ENCODE measurements around the gene PSMD1.
"Not testable (repeated sequence)": the region's sequence is repeated elsewhere in the genome, so short reads cannot be mapped to it uniquely, and the experiment has no call there.

The PSMD1 gene

DNA sequence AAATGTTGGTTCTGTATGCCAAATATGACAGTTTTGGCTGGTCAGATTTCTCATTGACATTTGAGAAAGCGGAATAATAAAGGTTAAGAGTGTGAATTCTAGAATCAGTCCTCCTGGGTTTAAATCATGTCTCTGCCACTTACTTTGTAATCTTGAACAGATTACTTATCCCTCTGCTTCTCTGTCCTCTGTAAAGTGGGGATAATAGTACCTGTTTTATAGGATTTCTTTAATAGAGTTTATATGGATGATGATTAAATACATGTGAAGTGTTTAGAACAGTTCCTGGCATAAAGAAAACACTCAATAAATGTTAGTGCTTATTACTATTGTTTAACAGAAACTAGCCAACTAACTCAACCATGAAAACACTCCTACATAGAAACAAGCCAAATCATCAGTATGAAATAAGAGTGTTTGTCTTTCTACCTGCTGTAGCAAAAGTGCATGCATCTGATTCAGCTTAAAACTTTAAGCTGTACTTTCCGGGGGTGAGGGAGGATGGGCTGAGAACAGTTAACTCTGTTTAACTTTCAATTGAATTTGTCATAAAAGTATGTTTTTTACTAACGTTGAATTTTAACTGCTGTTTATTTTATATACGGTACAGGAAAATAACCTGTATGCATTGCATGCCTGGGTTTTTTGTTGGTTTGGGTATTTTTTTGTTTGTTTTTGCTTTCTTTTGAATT is 61.4 kb downstream of the PSMD1 start:
- DNase-seq: no peak

DNA sequence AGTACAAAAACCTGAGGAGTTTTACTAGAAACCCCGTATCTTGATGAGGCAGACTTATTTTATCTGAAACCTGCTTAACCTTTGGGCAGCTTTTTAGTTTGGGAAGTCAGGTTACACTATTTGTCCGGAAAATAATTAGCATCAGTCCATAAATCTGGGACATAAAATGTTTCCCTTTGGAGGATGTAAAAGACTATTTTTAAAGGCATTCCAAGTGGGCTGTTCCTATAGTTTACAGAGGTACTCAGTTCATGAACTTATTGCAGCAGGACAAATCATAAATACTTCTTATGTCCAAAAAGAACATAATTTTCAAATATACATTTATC is 61.9 kb downstream of the PSMD1 start:
- no peak for DNase-seq

DNA sequence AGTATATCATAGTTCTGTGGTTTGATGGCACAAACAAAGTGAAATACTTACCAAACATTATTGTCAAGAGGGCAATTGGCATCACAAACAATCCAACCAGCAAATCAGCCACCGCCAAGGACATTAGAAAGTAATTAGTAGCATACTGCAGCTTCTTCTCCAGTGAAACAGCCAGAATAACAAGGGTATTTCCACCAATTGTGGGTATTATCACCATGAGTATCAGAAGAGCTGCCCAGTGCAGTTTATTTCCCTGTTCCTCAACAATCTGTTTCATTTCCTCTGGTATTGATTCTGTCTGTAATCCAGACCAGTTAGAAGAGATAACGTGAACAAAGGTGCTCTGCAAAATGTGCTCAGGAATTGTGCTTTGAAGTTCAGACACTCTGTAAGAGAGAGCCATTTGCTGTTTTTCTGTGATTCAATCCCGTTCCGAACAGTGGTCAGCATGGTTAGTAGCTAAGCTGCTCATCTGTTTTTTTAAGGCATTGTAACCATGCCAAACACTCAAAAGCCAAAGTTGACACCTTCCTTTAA is 66.8 kb downstream of the PSMD1 start:
- no peak for DNase-seq

DNA sequence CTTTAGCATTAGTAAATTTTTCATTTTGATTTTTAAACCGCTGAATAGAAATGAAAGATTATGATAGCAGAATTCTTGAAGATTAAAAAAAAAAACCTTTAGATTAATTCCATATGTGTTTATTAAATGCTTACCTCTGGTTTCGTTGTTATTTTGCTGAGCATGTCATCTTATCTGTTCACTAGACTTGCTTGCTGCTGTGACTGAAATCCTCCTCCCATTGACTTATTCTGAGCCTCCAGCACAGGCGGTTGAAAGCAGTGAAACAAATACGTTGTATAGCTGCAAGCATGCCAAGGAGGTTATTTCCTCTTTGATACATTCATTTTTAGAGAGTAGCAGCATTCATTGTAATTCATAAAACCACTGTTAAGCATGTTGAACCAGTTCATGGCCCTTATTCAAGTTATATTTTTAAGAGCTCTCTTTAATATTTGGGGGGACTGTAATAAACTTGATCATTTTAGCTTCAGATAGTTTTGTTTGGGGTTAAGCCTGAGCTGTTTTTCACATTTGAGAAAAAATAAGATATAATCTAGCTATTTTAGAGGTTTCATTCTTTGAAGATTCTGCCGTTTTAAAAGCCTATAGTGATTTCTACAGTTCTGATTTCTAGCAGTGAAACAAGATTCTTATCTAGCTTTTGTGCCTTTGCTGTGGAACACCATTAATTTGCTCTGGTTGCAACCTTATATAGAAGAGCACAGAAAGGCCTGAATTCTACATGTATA is 68.3 kb downstream of the PSMD1 start, which contains the start of gene HTR2B:
HTR2B (minus strand) TSS at position 205 of the 731 bp plus-strand sequence. CDS start 1,278 bp downstream, outside the sequence.
- no peak for DNase-seq

DNA sequence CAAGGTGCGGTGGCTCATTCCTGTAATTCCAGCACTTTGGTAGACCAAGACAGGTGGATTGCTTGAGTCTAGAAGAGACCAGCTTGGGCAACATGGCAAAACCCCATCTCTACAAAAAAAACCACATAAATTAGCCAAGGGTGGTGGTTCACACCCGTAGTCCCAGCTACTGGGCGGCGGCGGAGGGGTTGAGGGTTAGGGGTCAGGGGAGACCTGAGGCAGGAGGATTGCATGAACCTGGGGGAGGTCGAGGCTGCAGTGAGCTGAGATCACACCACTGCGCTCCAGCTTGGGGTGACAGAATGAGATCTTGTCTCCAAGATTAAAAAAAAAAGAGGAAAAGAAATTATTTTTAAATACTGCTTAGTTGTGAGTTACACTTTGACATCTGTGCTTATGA is 69.5 kb downstream of the PSMD1 start:
- no peak for DNase-seq

DNA sequence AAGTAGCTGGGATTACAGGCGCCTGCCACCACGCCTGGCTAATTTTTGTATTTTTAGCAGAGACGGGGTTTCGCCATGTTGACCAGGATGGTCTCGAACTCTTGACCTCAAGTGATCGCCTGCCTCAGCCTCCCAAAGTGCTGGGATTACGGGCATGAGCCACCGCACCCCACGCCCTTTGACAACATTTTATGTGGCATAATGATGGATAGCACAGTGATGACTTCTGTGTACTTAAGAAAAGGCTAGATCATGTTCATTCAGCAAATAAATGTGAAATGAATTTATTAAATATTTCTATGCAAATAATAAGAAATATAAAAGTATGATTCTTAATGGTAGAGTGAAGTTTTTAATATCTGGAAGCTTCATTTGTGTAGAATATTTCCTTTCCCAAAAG is 70.8 kb downstream of the PSMD1 start:
- no peak for DNase-seq

DNA sequence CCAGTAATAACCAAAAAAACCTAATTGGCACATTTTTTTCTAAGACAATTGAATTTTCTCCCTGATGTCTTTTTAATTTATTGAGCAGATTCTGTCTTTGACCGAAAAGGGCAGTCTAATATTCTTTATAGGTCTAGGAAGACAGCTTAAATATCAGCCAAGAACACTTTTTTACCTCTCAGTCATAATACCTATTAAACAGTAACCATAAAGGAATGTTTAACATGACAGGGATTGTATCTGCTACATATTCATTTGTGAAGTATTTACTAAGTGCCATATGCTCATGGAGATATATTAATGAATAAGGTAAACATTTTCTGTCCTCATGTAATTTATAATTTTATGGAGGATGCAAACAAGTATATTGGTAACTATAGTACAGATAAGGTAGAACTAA is 71.3 kb downstream of the PSMD1 start:
- DNase-seq: no peak

DNA sequence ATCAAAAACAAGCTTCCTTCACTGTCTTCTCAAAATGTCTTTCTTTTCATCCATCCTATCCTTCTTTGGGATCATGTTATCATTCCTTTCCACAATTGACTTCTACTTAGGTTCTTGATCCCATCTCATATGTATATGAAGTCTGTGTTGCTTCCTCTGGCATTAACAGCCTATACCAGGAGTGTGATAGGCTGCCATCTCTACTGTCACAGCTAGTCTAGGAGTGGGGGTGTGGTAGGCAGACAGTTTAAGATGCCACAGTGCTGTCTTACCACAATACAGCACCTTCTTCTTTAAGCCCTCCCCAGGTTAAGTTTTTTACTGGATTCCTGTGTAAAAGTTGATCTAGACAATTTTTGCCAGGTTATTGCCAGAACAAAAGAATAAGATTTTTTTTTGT is 71.9 kb downstream of the PSMD1 start:
- DNase-seq: no peak

DNA sequence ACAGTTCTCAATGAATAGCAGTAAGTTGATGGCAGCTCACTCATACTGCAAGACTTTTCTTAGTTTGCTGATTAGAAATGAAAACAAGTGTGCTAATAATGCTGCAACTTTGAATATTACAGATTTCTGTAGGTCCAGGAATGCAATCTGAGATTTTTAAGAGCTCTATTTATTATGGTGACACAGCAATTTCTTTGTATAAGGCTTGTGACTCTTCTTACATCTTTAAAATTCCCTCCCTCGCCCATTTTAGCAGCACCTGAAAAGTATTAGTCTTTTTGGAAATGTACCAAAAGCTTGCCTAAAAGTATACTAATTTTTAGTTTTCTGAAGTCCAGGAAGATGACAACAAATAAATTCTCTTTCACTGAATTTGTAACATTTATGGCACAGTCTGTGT is 72.5 kb downstream of the PSMD1 start:
- DNase-seq: no peak

DNA sequence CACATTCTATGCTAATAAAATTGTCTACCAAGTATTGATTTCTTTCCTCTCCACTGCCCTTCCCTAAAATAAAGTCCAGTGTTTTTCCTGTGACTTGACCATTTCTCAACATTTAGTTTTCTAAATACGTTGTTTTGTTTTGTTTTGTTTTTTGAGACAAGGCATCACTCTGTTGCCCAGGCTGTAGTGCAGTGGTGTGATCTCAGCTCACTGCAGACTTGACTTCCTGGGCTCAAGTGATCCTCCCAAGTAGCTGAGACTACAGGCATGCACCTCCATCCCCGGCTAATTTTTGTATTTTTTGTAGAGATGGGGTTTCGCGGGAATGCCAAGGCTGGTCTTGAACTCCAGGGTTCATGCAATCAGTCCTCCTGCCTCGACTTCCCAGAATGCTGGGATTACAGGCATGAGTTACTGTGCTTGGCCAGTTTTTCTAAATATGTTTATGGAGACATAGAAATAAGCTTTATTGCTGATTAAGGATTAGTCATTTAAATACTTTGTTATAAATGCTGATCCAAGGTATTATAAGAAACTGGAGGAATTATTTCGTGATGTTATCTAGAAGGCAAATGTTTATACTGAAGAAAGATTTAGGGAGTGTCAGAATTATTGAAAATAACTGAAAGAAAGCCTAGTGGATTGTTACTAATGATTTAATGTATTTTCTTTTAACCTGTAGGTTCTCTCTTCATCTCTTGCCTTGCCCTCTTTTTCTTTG is 73.8 kb downstream of the PSMD1 start:
- no peak for DNase-seq

DNA sequence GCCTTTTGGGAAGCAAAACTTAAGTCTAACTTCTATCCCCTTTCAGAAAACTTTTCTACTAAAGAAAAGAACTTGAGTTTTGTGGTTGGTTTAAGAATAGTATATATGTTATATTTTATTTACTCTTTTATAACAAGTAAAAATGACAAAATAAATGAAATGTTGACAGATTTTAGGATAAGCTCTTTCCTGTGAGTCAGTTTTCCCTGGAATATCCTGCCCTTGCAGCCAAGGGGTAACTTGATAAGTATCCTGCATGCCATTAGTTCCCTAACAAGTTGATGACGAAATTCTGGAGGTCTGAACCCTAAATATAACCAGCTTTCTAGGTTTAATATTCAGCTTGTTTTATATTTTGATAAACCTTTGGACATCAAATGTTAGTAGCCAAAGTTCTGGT is 75.5 kb downstream of the PSMD1 start:
- no peak for DNase-seq

DNA sequence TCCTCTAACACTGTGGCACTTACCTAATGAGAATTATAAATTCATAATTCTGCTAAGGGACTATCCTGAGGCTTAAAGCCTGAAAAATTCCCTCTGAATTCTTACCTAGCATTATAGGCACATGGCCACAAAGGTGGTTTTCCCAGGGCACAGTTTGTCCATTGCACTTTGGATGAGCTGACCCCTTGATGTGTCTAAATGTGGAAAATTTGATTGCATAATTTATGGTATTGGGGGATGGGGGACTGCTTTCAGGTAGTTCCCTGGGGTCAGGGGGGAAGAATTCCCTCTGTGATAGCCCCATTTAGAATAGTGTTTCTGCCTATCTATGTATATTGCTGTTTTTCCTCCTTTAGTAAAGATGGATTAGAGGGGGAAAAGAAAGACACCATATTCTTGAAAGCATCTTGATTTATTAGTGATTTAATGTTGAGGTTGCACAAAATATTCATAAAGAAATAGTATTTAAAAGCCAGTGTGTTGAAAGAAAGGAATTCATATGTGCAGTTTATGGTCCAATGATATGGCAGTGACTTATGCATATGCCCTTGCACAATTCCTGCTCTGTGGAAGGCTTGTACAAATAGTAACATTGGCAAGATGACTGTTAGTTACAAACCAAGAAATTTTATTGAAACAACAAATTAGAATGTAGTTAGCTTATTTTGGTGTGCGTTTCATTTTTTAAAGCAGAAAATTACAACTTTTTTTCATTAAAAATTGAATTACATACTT is 76.9 kb downstream of the PSMD1 start:
- DNase-seq: no peak

DNA sequence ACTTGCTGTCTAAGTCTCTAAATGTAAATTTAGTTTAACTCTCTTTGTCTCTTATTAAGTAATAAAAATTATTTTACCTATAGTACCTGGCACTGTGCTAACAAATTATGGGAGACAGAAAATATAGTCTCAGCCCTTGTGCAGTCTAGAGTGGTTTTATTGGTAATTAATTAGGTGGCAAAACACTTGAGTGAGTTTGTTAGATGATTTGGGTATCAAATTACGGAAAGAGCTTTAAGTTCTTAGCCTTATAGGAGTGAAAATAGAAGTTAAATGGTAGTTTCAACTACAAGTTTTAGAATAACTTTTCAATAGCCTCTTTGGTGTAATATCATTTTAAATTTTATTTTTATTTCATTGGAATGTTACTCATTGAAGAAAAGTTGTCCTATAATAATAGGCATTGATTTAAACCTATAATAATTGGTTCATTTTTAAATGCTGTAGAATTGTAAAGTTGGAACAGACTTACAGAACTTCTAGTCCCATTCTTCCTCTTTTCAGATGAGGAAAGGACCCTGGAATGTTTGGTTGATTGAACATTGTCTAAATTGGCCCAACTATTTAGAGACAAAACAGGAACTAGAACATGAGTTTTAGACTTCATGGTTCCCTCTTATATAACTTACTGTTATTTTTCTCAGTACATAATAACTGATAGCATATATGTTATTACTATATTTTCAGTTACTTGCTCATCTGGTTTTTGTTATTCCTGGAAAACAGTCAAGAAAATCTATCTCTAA is 78.4 kb downstream of the PSMD1 start:
- DNase-seq: no peak

DNA sequence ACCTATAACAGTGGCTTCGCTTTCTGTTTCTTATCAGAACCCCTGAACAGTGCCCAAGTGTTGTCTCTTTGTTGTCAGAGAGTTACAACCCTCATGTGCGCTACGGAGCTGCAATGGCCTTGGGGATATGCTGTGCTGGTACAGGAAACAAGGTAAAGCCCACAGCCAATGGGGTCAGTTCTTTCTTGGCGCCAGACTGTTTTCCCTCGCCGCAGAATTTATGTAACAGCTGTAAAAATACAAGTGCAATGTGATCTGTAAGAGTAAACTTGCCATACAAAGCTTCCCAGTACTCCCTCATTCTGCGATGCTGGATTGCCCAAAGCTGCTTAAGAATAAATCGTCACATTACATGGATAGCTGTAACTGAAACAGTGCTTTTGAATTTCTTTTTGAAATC is 82.0 kb downstream of the PSMD1 start:
- peak; percentile 62 for DNase-seq

DNA sequence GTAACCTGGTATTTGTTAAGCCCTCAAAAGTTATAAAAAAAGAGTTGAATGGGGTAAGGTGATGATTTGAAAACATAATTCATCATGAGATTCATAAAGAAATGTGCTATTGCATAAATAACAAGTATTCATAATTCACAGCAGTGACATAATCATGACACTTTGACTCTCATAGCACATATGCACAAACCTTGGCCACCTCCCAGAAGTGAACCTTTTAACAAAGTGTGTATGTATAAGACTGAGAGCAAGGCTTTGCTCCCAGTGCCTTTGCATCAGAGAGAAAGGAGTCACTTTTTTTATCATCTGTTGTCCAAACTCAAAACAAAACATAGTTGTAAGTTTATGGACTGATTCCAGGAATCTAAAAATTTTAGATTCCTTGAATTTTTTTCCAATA is 83.1 kb downstream of the PSMD1 start:
- no peak for DNase-seq

DNA sequence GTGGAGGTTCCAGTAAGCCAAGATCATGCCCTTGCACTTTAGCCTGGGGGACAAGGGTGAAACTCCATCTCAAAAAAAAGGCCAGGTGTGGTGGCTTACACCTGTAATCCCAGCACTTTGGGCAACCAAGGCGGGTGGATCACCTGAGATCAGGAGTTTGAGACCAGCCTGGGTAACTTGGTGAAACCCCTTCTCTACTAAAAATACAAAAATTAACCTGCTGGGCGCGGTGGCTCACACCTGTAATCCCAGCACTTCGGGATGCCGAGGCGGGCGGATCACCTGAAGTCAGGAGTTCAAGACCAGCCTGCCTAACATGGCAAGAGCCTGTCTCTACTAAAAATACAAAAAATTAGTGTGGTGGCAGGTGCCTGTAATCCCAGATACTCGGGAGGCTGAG is 84.1 kb downstream of the PSMD1 start:
- DNase-seq: not testable (repeated sequence)

DNA sequence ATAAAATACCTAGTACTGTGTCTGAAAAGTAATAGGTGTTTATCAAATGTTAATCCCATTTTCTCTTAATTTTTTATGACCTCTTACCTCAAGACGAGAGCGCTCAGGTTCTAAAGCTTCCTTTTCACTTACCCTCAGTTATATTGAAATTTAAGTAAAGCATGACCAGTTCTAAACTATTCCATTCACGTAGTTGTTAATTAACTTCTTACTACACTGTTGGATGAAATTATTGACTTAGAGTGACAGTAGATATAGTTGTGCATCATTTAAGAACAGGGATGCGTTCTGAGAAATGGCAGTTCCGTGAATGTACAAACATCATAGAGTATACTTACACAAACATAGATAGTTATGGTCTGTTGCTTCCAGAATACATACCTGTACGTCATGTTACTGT is 88.2 kb downstream of the PSMD1 start:
- DNase-seq: no peak

DNA sequence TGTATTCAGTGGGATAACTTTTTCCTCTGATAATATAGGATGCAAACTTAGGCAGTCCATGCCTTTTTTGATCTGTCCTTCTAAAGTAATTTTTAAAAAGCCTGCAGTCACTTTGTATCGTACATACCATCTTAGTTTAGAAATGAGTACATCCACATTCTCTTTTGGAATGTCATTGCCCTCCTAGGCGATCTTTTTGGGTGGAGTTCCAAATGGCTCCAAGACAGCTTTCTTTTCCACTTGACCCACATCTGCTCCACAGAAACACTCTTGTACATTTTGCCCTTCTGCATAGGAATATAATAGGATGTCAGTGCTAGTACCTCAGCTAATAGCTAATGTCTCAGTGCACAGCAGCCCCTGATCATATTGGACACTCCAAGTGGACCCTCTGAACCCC is 90.0 kb downstream of the PSMD1 start:
- no peak for DNase-seq

DNA sequence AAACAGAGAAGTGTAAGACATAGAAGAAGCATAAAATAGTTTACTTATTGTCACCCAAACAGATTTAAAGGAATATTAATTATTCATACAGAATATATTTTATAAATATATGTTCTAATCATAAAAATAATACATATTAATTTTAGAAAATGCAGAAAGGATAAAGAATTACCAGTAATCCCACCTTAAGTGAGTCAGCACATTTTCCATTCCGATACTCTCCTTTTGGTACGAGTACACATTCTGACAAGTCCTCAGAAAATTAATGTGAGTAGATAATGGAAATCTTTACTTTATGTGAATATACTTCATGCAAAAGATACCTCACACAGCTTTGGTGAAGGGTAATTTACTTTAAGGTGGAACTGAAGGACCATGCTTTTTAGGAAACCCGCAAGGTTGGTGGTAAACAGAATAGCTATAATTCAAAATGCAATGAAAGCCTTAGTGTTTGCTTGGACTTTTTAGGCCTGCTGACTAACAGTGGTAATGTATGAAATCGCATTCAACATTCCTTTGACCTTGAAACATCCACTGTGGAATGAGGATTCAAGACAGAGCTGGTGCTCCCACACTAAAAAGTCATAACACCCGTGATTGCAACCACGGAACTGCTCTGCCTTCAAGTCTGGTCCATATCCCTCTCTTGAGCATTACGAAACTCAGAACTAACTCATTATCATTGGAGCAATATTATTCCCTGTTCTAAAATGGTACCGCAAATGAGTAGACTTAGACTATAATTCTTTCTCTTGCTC is 96.3 kb downstream of the PSMD1 start:
- DNase-seq: no peak

DNA sequence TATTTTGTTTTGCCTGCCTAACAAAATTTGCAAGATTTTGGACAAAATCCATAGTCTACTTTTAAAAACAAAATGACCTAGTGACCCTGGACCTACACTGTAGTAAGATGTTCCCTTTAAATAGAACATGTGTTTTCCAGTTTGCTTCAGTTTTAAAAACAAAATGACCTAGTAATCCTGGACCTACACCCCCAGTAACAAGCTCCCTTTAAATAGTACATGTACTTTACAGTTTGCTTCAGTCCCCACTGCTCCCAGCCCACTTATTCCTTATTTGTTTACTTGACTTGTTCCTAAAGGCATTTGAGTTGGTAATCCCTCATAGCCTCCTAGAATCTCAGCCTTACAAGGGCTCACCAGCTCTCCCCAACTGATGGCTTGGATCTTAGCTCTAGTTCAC is 102.6 kb downstream of the PSMD1 start:
- DNase-seq: no peak

DNA sequence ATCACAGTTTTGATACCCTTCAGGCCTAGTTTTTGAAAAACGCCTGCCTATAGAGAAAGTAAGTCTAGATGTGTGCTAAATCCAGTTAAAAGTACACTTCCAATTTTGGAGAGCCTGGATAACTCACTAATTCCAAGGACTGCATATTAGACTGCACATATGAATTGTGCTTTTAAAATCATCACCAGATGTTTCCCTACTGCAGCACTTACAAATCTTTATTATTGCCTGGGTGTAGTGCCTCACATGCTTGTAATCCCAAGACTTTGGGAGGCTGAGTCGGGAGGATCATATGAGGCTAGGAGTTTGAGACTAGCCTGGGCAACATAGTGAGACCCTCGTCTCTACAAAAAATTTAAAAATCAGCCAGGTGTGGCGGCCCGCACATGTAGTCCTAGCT is 104.0 kb downstream of the PSMD1 start:
- DNase-seq: no peak
